H9 (cell line): ENCODE data around the gene CDH1. TPM values are rescaled to one million over a fixed set of nuclear protein-coding genes. Genes with fewer than 3 reads are reported as not detected.

Source experiments
- DNase-seq: peaks from one replicate; pipeline ENCODE4 v3.0.0-alpha.2; 2017
- H2AFZ ChIP-seq: one replicate; pipeline ENCODE4 v1.6.1; 2013; ENCODE audit warnings: mild to moderate bottlenecking, low read length, control low read depth, moderate library complexity
- H2AK5ac ChIP-seq: 2 replicates; pipeline ENCODE4 v1.6.1; 2013; ENCODE audit warnings: low read length, control low read depth, mixed read lengths; ENCODE audit not compliant: insufficient read length
- H2BK120ac ChIP-seq: one replicate; pipeline ENCODE4 v1.6.1; 2013; ENCODE audit warnings: low read depth, mild to moderate bottlenecking, low read length, control low read depth, inconsistent platforms; ENCODE audit not compliant: poor library complexity, severe bottlenecking
- H2BK12ac ChIP-seq: 2 replicates; pipeline ENCODE4 v1.6.1; 2013; ENCODE audit warnings: low read length, control low read depth, mixed read lengths, low read depth; ENCODE audit not compliant: insufficient read length
- H2BK15ac ChIP-seq: 2 replicates; pipeline ENCODE4 v1.6.1; 2013; ENCODE audit warnings: low read depth, low read length, control low read depth
- H2BK20ac ChIP-seq: one replicate; pipeline ENCODE4 v1.6.1; 2013; ENCODE audit warnings: low read depth, mild to moderate bottlenecking, low read length, control low read depth, inconsistent platforms; ENCODE audit not compliant: poor library complexity, severe bottlenecking
- H2BK5ac ChIP-seq: 2 replicates; pipeline ENCODE4 v1.6.1; 2013; ENCODE audit warnings: low read length, control low read depth, mixed read lengths; ENCODE audit not compliant: insufficient read length
- H3K14ac ChIP-seq: 2 replicates; pipeline ENCODE4 v1.6.1; 2013; ENCODE audit warnings: low read length, control low read depth; ENCODE audit not compliant: insufficient read depth
- H3K18ac ChIP-seq: 2 replicates; pipeline ENCODE4 v1.6.1; 2013; ENCODE audit warnings: low read depth, mild to moderate bottlenecking, mixed read lengths, low read length, control low read depth; ENCODE audit not compliant: insufficient read length
- H3K23ac ChIP-seq: 2 replicates; pipeline ENCODE4 v1.6.1; 2013; ENCODE audit warnings: low read length, control low read depth, mixed read lengths, low read depth; ENCODE audit not compliant: insufficient read length
- H3K23me2 ChIP-seq: 2 replicates; pipeline ENCODE4 v1.6.1; 2013; ENCODE audit warnings: low read depth, mild to moderate bottlenecking, mixed read lengths, low read length, control low read depth; ENCODE audit not compliant: insufficient read length, poor library complexity, severe bottlenecking
- H3K27ac ChIP-seq: 2 replicates; pipeline ENCODE4 v1.5.1; 2013; ENCODE audit warnings: low read length, control low read depth, mixed read lengths, low read depth; ENCODE audit not compliant: insufficient read length
- H3K27me3 ChIP-seq: 2 replicates; pipeline ENCODE4 v1.6.1; 2013; ENCODE audit warnings: low read length, control low read depth, inconsistent platforms; ENCODE audit not compliant: insufficient read depth
- H3K4ac ChIP-seq: 2 replicates; pipeline ENCODE4 v1.6.1; 2013; ENCODE audit warnings: low read depth, mild to moderate bottlenecking, control low read depth, inconsistent platforms, low read length, moderate library complexity
- H3K4me1 ChIP-seq: 2 replicates; pipeline ENCODE4 v1.6.1; 2013; ENCODE audit warnings: low read length, control low read depth, inconsistent platforms; ENCODE audit not compliant: insufficient read depth
- H3K4me2 ChIP-seq: 2 replicates; pipeline ENCODE4 v1.6.1; 2013; ENCODE audit warnings: low read length, control low read depth, mixed read lengths; ENCODE audit not compliant: insufficient read length, insufficient read depth
- H3K56ac ChIP-seq: 2 replicates; pipeline ENCODE4 v1.6.1; 2013; ENCODE audit warnings: low read depth, mild to moderate bottlenecking, mixed read lengths, low read length, control low read depth; ENCODE audit not compliant: insufficient read length
- H3K79me1 ChIP-seq: 2 replicates; pipeline ENCODE4 v1.6.1; 2013; ENCODE audit warnings: low read depth, mild to moderate bottlenecking, moderate library complexity, low read length, control low read depth, inconsistent platforms; ENCODE audit not compliant: insufficient read depth, poor library complexity, severe bottlenecking
- H3K79me2 ChIP-seq: 2 replicates; pipeline ENCODE4 v1.6.1; 2013; ENCODE audit warnings: low read length, control low read depth, inconsistent platforms; ENCODE audit not compliant: insufficient read depth
- H3K9ac ChIP-seq: 2 replicates; pipeline ENCODE4 v1.6.1; 2013; ENCODE audit warnings: low read length, control low read depth, mixed read lengths; ENCODE audit not compliant: insufficient read length; ENCODE audit errors: extremely low read depth
- H3K9me3 ChIP-seq: one replicate; pipeline ENCODE4 v1.6.1; 2013; ENCODE audit warnings: low read depth, low read length, inconsistent platforms; ENCODE audit not compliant: control insufficient read depth
- H3T11ph ChIP-seq: one replicate; pipeline ENCODE4 v1.6.1; 2013; ENCODE audit warnings: mild to moderate bottlenecking, low read length, control low read depth, inconsistent platforms
- H4K20me1 ChIP-seq: one replicate; pipeline ENCODE4 v1.6.1; 2013; ENCODE audit not compliant: control insufficient read depth, insufficient read length, insufficient read depth
- H4K5ac ChIP-seq: 2 replicates; pipeline ENCODE4 v1.6.1; 2013; ENCODE audit warnings: low read depth, mild to moderate bottlenecking, mixed read lengths, low read length, control low read depth; ENCODE audit not compliant: insufficient read length
- H4K8ac ChIP-seq: replicated peaks from 2 replicates; pipeline ENCODE4 v1.6.1; 2013; ENCODE audit warnings: low read length, control low read depth, mixed read lengths, low read depth; ENCODE audit not compliant: insufficient read length
- H4K91ac ChIP-seq: 2 replicates; pipeline ENCODE4 v1.6.1; 2013; ENCODE audit warnings: low read depth, mild to moderate bottlenecking, moderate library complexity, mixed read lengths, low read length, control low read depth; ENCODE audit not compliant: insufficient read length
- H3K27ac Mint-ChIP-seq, 3 experiments: 2 replicates in 2 of 3; 3 replicates in 1 of 3; pipeline ENCODE4 v1.8.0; 2020 to 2021; ENCODE audit warnings: mixed read lengths in 3 of 3, mild to moderate bottlenecking in 1 of 3, moderate library complexity in 1 of 3
- H3K27me3 Mint-ChIP-seq: 2 replicates; pipeline ENCODE4 v1.8.0; 2021; ENCODE audit warnings: low read depth, mild to moderate bottlenecking, moderate library complexity, mixed read lengths
- H3K36me3 Mint-ChIP-seq, 3 experiments: 2 replicates in 2 of 3; 3 replicates in 1 of 3; pipeline ENCODE4 v1.8.0; 2020 to 2021; ENCODE audit warnings: low read depth in 3 of 3, mixed read lengths in 3 of 3; ENCODE audit not compliant: insufficient read depth in 1 of 3
- H3K4me1 Mint-ChIP-seq, 2 experiments: 2 replicates each; pipeline ENCODE4 v1.8.0; 2020; ENCODE audit warnings: mixed read lengths in 2 of 2
- H3K4me3 Mint-ChIP-seq, 2 experiments: 2 replicates in 1 of 2; 3 replicates in 1 of 2; pipeline ENCODE4 v1.8.0; 2020 to 2021; ENCODE audit warnings: mild to moderate bottlenecking in 2 of 2, mixed read lengths in 2 of 2, moderate library complexity in 1 of 2
- H3K9me3 Mint-ChIP-seq, 2 experiments: 2 replicates in 1 of 2; 3 replicates in 1 of 2; pipeline ENCODE4 v1.8.0; 2020; ENCODE audit warnings: mild to moderate bottlenecking in 2 of 2, mixed read lengths in 2 of 2, moderate library complexity in 1 of 2
- WGBS: extraction: QIAGEN DNeasy Blood & Tissue Kit; methylation state at CpG from one replicate; pipeline ENCODE4 v1.1.7; 2013; ENCODE audit warnings: missing lambda C conversion rate, low lambda C conversion rate, mixed read lengths; ENCODE audit not compliant: insufficient read length; ENCODE audit errors: extremely low coverage; 5-methylcytosine and 5-hydroxymethylcytosine counted together
- total RNA-seq: library from RNA; stranded (reverse); gene quantifications from 2 replicates; pipeline ENCODE4 v1.2.1, GENCODE V29; 2021
- TF ChIP-seq, protein P1 (sequence below): fragments of 200-600 bp; sonication (generic); conservative IDR thresholded peaks from 3 replicates; pipeline ENCODE4 v1.8.0; 2021; ENCODE audit warnings: antibody characterized with exemption, mild to moderate bottlenecking

Gene CDH1
- total RNA-seq, 1 experiment from 2014 or later: 237 TPM

DNA sequence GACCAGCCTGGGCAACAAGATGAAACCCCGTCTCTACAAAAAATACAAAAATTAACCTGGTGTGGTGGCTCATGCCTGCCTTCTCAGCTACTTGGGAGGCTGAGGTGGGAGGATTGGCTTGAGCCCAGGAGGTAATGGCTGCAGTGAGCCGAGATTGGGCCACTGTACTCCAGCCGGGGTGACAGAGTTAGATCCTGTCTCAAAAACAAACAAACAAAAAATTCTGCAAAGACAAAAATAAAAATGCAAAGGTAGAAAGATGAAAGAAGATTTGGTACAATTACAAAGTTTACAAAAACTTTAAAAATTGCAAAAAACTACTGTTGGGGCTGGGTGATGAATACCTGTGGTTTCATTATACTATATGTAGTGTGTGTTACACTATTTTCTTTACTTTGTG, 5.5 kb upstream of the CDH1 start:
- H3T11ph ChIP-seq: no peak overlapping the region
- no peak overlapping the region for H4K91ac ChIP-seq
- no peaks in the 10 kb centered on the region for H3K79me2 ChIP-seq
- H3K14ac ChIP-seq: no peak overlapping the region
- H4K20me1 ChIP-seq: no peaks in the 10 kb centered on the region
- no peak overlapping the region for H2AK5ac ChIP-seq
- H3K4ac ChIP-seq: no peak overlapping the region
- H3K23ac ChIP-seq: no peak overlapping the region
- no peak overlapping the region for H3K9ac ChIP-seq
- Mint-ChIP-seq H3K27me3 (no peaks in the 10 kb centered on the region), H3K4me3 (no peak overlapping the region), H3K36me3 (no peaks in the 10 kb centered on the region; a peak in 2 of 7 replicates), H3K4me1 (peaks cover 28 to 33% of the 10 kb centered on the region in 2 experiments), H3K9me3 (no peaks in the 10 kb centered on the region), H3K27ac (no peak overlapping the region)
- WGBS: no CpG with 5 or more reads among the region's 3 CpGs
- H2BK20ac ChIP-seq: no peak overlapping the region
- no peak for DNase-seq
- H3K18ac ChIP-seq: no peak overlapping the region
- no peak overlapping the region for H2BK120ac ChIP-seq
- H2BK15ac ChIP-seq: no peak overlapping the region
- no peaks in the 10 kb centered on the region for H3K9me3 ChIP-seq
- no peak overlapping the region for H2BK12ac ChIP-seq
- no peak overlapping the region for H3K4me2 ChIP-seq
- no peak overlapping the region for H3K56ac ChIP-seq
- no peak overlapping the region for H4K8ac ChIP-seq
- H4K5ac ChIP-seq: no peak overlapping the region
- H3K4me1 ChIP-seq: peaks cover 9% of the 10 kb centered on the region; the same call in 1 of the 2 replicates
- H2BK5ac ChIP-seq: no peak overlapping the region
- H2AFZ ChIP-seq: no peak overlapping the region
- H3K23me2 ChIP-seq: no peaks in the 10 kb centered on the region
- no peak overlapping the region for H3K27ac ChIP-seq
- no peaks in the 10 kb centered on the region for H3K79me1 ChIP-seq
- TF ChIP-seq, protein P1, sequence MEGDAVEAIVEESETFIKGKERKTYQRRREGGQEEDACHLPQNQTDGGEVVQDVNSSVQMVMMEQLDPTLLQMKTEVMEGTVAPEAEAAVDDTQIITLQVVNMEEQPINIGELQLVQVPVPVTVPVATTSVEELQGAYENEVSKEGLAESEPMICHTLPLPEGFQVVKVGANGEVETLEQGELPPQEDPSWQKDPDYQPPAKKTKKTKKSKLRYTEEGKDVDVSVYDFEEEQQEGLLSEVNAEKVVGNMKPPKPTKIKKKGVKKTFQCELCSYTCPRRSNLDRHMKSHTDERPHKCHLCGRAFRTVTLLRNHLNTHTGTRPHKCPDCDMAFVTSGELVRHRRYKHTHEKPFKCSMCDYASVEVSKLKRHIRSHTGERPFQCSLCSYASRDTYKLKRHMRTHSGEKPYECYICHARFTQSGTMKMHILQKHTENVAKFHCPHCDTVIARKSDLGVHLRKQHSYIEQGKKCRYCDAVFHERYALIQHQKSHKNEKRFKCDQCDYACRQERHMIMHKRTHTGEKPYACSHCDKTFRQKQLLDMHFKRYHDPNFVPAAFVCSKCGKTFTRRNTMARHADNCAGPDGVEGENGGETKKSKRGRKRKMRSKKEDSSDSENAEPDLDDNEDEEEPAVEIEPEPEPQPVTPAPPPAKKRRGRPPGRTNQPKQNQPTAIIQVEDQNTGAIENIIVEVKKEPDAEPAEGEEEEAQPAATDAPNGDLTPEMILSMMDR: no peak
- H3K27me3 ChIP-seq: no peaks in the 10 kb centered on the region
